Activated CD8-positive, alpha-beta memory T cell treated with anti-CD3 and anti-CD28 coated beads, Interleukin-2, amount 10 ng/mL, durations not matched to agents 7 days and 5 days (primary cell): ENCODE measurements around the gene CDC27. TPM values are rescaled to one million over a fixed set of nuclear protein-coding genes. Genes with fewer than 3 reads are reported as not detected.
A peak's percentile ranks its signal among the peaks of the same experiment; 100 is the strongest.
"Not testable (repeated sequence)": the region's sequence is repeated elsewhere in the genome, so short reads cannot be mapped to it uniquely, and the experiment has no call there.

Experiments used
- ATAC-seq: fragments of 150-1000 bp; cut with Tn5 transposase; one replicate; pipeline ENCODE4 v1.10.0; 2021; ENCODE audit warnings: moderate library complexity
- CTCF ChIA-PET: fragments of 350-600 bp; sonication (Branson Sonifier 250); formaldehyde crosslinking; loops from one replicate; lab custom pipeline; 2021; ENCODE audit warnings: antibody characterized with exemption; lab: Charles Lee
- DNase-seq: peaks from one replicate; pipeline ENCODE4 v3.0.0-alpha.2; 2020
- H3K27ac Mint-ChIP-seq: one replicate; pipeline ENCODE4 v1.8.0; 2021; ENCODE audit warnings: mild to moderate bottlenecking, mixed read lengths
- H3K27me3 Mint-ChIP-seq: one replicate; pipeline ENCODE4 v1.8.0; 2021; ENCODE audit warnings: mixed read lengths
- H3K36me3 Mint-ChIP-seq: one replicate; pipeline ENCODE4 v1.8.0; 2021; ENCODE audit warnings: mild to moderate bottlenecking, mixed read lengths
- H3K4me1 Mint-ChIP-seq: one replicate; pipeline ENCODE4 v1.8.0; 2021; ENCODE audit warnings: mixed read lengths
- H3K4me3 Mint-ChIP-seq: one replicate; pipeline ENCODE4 v1.8.0; 2021; ENCODE audit warnings: mild to moderate bottlenecking, moderate library complexity, mixed read lengths
- H3K9me3 Mint-ChIP-seq: one replicate; pipeline ENCODE4 v1.8.0; 2022; ENCODE audit warnings: low read depth, mixed read lengths
- total RNA-seq, 2 experiments: library from RNA; stranded (reverse); gene quantifications; one replicate each; pipeline ENCODE4 v1.2.3, GENCODE V29; 2021

The CDC27 gene
- total RNA-seq, 2 experiments from 2014 or later, result 151 to 155 TPM

- peaks cover 19% of the 10 kb centered on the region for H3K4me1 Mint-ChIP-seq
- CTCF ChIA-PET, result no interaction called here
These were observed 88.9 kb downstream of the CDC27 start for GRCh38 chr17:47099987-47100711.

GRCh38 chr17:47099451-47099986, 89.6 kb downstream of the CDC27 start:
- CTCF ChIA-PET, result no interaction called here

More at GRCh38 chr17:47099987-47100711, 88.9 kb downstream of the CDC27 start:
- ATAC-seq, result peak; percentile 100
- H3K27me3 Mint-ChIP-seq, result no peaks in the 10 kb centered on the region
- H3K4me3 Mint-ChIP-seq, result peak overlapping the region; percentile 95
- peak; percentile 96 for DNase-seq
- no peaks in the 10 kb centered on the region for H3K9me3 Mint-ChIP-seq
- H3K36me3 Mint-ChIP-seq, result peaks cover 4% of the 10 kb centered on the region
- H3K27ac Mint-ChIP-seq, result peak overlapping the region; percentile 97

GRCh38 chr17:47096343-47096742, 92.8 kb downstream of the CDC27 start:
- Mint-ChIP-seq H3K36me3 (peaks cover 21% of the 10 kb centered on the region), H3K4me3 (no peak overlapping the region), H3K27me3 (no peaks in the 10 kb centered on the region), H3K27ac (no peak overlapping the region), H3K4me1 (peaks cover 21% of the 10 kb centered on the region), H3K9me3 (no peaks in the 10 kb centered on the region)
- CTCF ChIA-PET, result interaction anchor here (0.9 kb wide), 1 partner anchor 11 kb away, joined by 3 read pairs; no protein-coding TSS in a partner anchor
- no peak for ATAC-seq
- no peak for DNase-seq

More at GRCh38 chr17:47099451-47099986, 89.6 kb downstream of the CDC27 start:
- no peak for DNase-seq
- Mint-ChIP-seq H3K4me1 (peaks cover 21% of the 10 kb centered on the region), H3K27ac (peak overlapping the region; percentile 71), H3K27me3 (no peaks in the 10 kb centered on the region), H3K9me3 (no peaks in the 10 kb centered on the region), H3K4me3 (peak overlapping the region; percentile 95), H3K36me3 (peaks cover 5% of the 10 kb centered on the region)
- ATAC-seq, result peak; percentile 14

GRCh38 chr17:47095268-47095667, 93.8 kb downstream of the CDC27 start:
- no peaks in the 10 kb centered on the region for H3K27me3 Mint-ChIP-seq
- DNase-seq (no peak), ATAC-seq (no peak)
- H3K36me3 Mint-ChIP-seq, result peaks cover 21% of the 10 kb centered on the region
- H3K4me3 Mint-ChIP-seq, result no peak overlapping the region
- CTCF ChIA-PET, result no interaction called here
- no peak overlapping the region for H3K27ac Mint-ChIP-seq
- peaks cover 3% of the 10 kb centered on the region for H3K9me3 Mint-ChIP-seq
- H3K4me1 Mint-ChIP-seq, result peaks cover 18% of the 10 kb centered on the region

GRCh38 chr17:47087093-47087492, 102.0 kb downstream of the CDC27 start:
- CTCF ChIA-PET, result no interaction called here
- peaks cover 12% of the 10 kb centered on the region for H3K36me3 Mint-ChIP-seq
- peaks cover 4% of the 10 kb centered on the region for H3K4me1 Mint-ChIP-seq
- DNase-seq (no peak), ATAC-seq (no peak)
- H3K4me3 Mint-ChIP-seq, result no peak overlapping the region
- H3K9me3 Mint-ChIP-seq, result peaks cover 3% of the 10 kb centered on the region
- H3K27ac Mint-ChIP-seq, result no peak overlapping the region
- no peaks in the 10 kb centered on the region for H3K27me3 Mint-ChIP-seq

GRCh38 chr17:47085736-47086135, 103.4 kb downstream of the CDC27 start:
- peaks cover 14% of the 10 kb centered on the region for H3K36me3 Mint-ChIP-seq
- H3K27ac Mint-ChIP-seq, result no peak overlapping the region
- no peaks in the 10 kb centered on the region for H3K27me3 Mint-ChIP-seq
- DNase-seq (no peak), ATAC-seq (no peak)
- CTCF ChIA-PET, result interaction anchor here (1.0 kb wide), 1 partner anchor 11 kb away, joined by 3 read pairs; no protein-coding TSS in a partner anchor
- peaks cover under 1% of the 10 kb centered on the region for H3K9me3 Mint-ChIP-seq
- no peak overlapping the region for H3K4me3 Mint-ChIP-seq
- peaks cover 6% of the 10 kb centered on the region for H3K4me1 Mint-ChIP-seq

GRCh38 chr17:47078801-47079200, 110.3 kb downstream of the CDC27 start:
- Mint-ChIP-seq H3K27me3 (no peaks in the 10 kb centered on the region), H3K9me3 (no peaks in the 10 kb centered on the region), H3K4me3 (no peak overlapping the region), H3K36me3 (peaks cover 18% of the 10 kb centered on the region), H3K27ac (no peak overlapping the region), H3K4me1 (peaks cover 4% of the 10 kb centered on the region)
- no peak for ATAC-seq
- DNase-seq, result no peak
- CTCF ChIA-PET, result interaction anchor here (0.6 kb wide), 1 partner anchor 532 kb away, joined by 3 read pairs; no protein-coding TSS in a partner anchor

- H3K27ac Mint-ChIP-seq, result no peak overlapping the region
- DNase-seq (no peak), ATAC-seq (no peak)
- H3K4me3 Mint-ChIP-seq, result no peak overlapping the region
- H3K27me3 Mint-ChIP-seq, result no peaks in the 10 kb centered on the region
- peaks cover 21% of the 10 kb centered on the region for H3K36me3 Mint-ChIP-seq
- no peaks in the 10 kb centered on the region for H3K9me3 Mint-ChIP-seq
- peaks cover 6% of the 10 kb centered on the region for H3K4me1 Mint-ChIP-seq
- CTCF ChIA-PET, result no interaction called here
These were observed 111.5 kb downstream of the CDC27 start for GRCh38 chr17:47077576-47077975.

- Mint-ChIP-seq H3K9me3 (no peaks in the 10 kb centered on the region), H3K4me1 (peaks cover 17% of the 10 kb centered on the region), H3K4me3 (no peak overlapping the region), H3K27ac (no peak overlapping the region), H3K36me3 (peaks cover 21% of the 10 kb centered on the region), H3K27me3 (no peaks in the 10 kb centered on the region)
- DNase-seq (no peak), ATAC-seq (no peak)
- CTCF ChIA-PET, result no interaction called here
These were observed 112.9 kb downstream of the CDC27 start for GRCh38 chr17:47076171-47076570.

- H3K4me3 Mint-ChIP-seq, DNase-seq, H3K27ac Mint-ChIP-seq, ATAC-seq, CTCF ChIA-PET, H3K27me3 Mint-ChIP-seq, H3K9me3 Mint-ChIP-seq: not testable (repeated sequence)
- H3K4me1 Mint-ChIP-seq, result peaks cover 22% of the 10 kb centered on the region
- H3K36me3 Mint-ChIP-seq, result peaks cover 21% of the 10 kb centered on the region
These were observed 114.7 kb downstream of the CDC27 start for GRCh38 chr17:47074361-47074760.

GRCh38 chr17:47073629-47074028, 115.5 kb downstream of the CDC27 start:
- H3K27ac Mint-ChIP-seq, result not testable (repeated sequence)

GRCh38 chr17:47072886-47073285, 116.2 kb downstream of the CDC27 start:
- Mint-ChIP-seq H3K4me1 (peaks cover 29% of the 10 kb centered on the region), H3K4me3 (no peak overlapping the region), H3K27me3 (no peaks in the 10 kb centered on the region), H3K9me3 (no peaks in the 10 kb centered on the region), H3K27ac (no peak overlapping the region), H3K36me3 (peaks cover 21% of the 10 kb centered on the region)
- DNase-seq, result no peak
- CTCF ChIA-PET, result no interaction called here
- no peak for ATAC-seq

More at GRCh38 chr17:47073629-47074028, 115.5 kb downstream of the CDC27 start:
- Mint-ChIP-seq H3K36me3 (peaks cover 22% of the 10 kb centered on the region), H3K4me1 (peaks cover 25% of the 10 kb centered on the region)
- CTCF ChIA-PET, H3K4me3 Mint-ChIP-seq, ATAC-seq, H3K9me3 Mint-ChIP-seq, H3K27me3 Mint-ChIP-seq, DNase-seq: not testable (repeated sequence)

- CTCF ChIA-PET, H3K4me3 Mint-ChIP-seq: not testable (repeated sequence)
- peaks cover 39% of the 10 kb centered on the region for H3K4me1 Mint-ChIP-seq
These were observed 117.9 kb downstream of the CDC27 start for GRCh38 chr17:47071171-47071570.

GRCh38 chr17:47070266-47070665, 118.8 kb downstream of the CDC27 start:
- H3K27me3 Mint-ChIP-seq, H3K4me3 Mint-ChIP-seq, ATAC-seq, H3K9me3 Mint-ChIP-seq, DNase-seq, CTCF ChIA-PET: not testable (repeated sequence)
- H3K36me3 Mint-ChIP-seq, result peaks cover 24% of the 10 kb centered on the region
- H3K27ac Mint-ChIP-seq, result peak overlapping the region; percentile 79
- H3K4me1 Mint-ChIP-seq, result peaks cover 44% of the 10 kb centered on the region

More at GRCh38 chr17:47071171-47071570, 117.9 kb downstream of the CDC27 start:
- H3K27me3 Mint-ChIP-seq, H3K9me3 Mint-ChIP-seq, ATAC-seq: not testable (repeated sequence)
- Mint-ChIP-seq H3K27ac (peak overlapping the region; percentile 79), H3K36me3 (peaks cover 21% of the 10 kb centered on the region)
- peak; percentile 49 for DNase-seq
